Memory B cell (primary cell): Measurements from ENCODE around the gene HNF1A.

Experiments used
- ATAC-seq: fragments of 150-1000 bp; cut with Tn5 transposase; 2 replicates; pipeline ENCODE4 v1.10.0; 2021; ENCODE audit warnings: low read depth, mild to moderate bottlenecking, moderate library complexity
- DNase-seq, 2 donors: peaks; one replicate each; pipeline ENCODE4 v3.0.0; 2022; ENCODE audit warnings: low spot score in 2 of 2
- H3K27ac Mint-ChIP-seq: one replicate; pipeline ENCODE4 v1.8.0; 2022; ENCODE audit warnings: mild to moderate bottlenecking, moderate library complexity, mixed read lengths
- H3K27me3 Mint-ChIP-seq: one replicate; pipeline ENCODE4 v1.8.0; 2022; ENCODE audit warnings: mixed read lengths
- H3K36me3 Mint-ChIP-seq: one replicate; pipeline ENCODE4 v1.8.0; 2022; ENCODE audit warnings: mild to moderate bottlenecking, mixed read lengths
- H3K4me1 Mint-ChIP-seq: one replicate; pipeline ENCODE4 v1.8.0; 2022; ENCODE audit warnings: mixed read lengths
- H3K4me3 Mint-ChIP-seq: one replicate; pipeline ENCODE4 v1.8.0; 2022; ENCODE audit warnings: mild to moderate bottlenecking, moderate library complexity, mixed read lengths
- H3K9me3 Mint-ChIP-seq: one replicate; pipeline ENCODE4 v1.8.0; 2022; ENCODE audit warnings: mixed read lengths

Gene HNF1A

DNA sequence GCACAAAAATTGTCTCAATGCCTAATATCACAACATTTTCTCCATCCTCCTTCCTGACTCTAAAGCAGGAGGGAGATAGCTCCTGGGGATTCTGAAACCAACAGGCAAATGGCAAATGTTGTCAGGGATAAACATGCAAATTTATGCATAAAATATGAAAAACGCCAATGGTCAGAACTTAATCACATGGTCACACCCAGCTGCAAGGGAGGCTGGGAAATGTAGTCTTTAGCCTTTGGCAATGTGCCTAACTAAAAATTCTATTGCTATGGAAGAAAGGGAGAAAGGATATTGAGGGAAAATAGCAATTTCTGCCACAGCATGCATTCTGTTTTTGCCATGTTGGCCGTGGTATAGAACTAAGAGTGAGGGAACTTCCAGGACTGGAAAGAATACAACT, 72.4 kb downstream of the HNF1A start:
- DNase-seq (no peak), ATAC-seq (no peak)
- Mint-ChIP-seq H3K9me3 (no peaks in the 10 kb centered on the region), H3K4me3 (no peak overlapping the region), H3K27ac (no peak overlapping the region), H3K36me3 (no peaks in the 10 kb centered on the region), H3K4me1 (no peaks in the 10 kb centered on the region), H3K27me3 (peaks cover 17% of the 10 kb centered on the region)
